GM23338 (cell line): ENCODE measurements around the gene ZBTB7C. TPM values are rescaled to one million over a fixed set of nuclear protein-coding genes. Genes with fewer than 3 reads are reported as not detected.

Experiments used
- ATAC-seq: fragments of 200-7000 bp; cut with Tn5 transposase; 3 replicates; pipeline ENCODE4 v1.9.1; 2020
- DNase-seq: peaks from one replicate; pipeline ENCODE4 v3.0.0-alpha.2; 2015; ENCODE audit warnings: low spot score
- H2AFZ ChIP-seq: fragments of 200-600 bp; sonication (generic); 2 replicates; pipeline ENCODE4 v1.8.0; 2016; ENCODE audit warnings: antibody characterized with exemption, mild to moderate bottlenecking, moderate library complexity
- H3F3A ChIP-seq: fragments of 200-600 bp; sonication (generic); replicated peaks from 2 replicates; pipeline ENCODE4 v1.8.0; 2017; ENCODE audit warnings: antibody characterized with exemption, mixed run types, low read depth
- H3K27ac ChIP-seq: fragments of 200-600 bp; sonication (generic); 2 replicates; pipeline ENCODE4 v1.6.1; 2016; ENCODE audit warnings: low read depth
- H3K27me3 ChIP-seq: fragments of 200-600 bp; sonication (generic); 2 replicates; pipeline ENCODE4 v1.8.0; 2016; ENCODE audit warnings: mild to moderate bottlenecking, mixed run types, moderate library complexity; ENCODE audit not compliant: insufficient read depth
- H3K36me3 ChIP-seq: fragments of 200-600 bp; sonication (generic); 2 replicates; pipeline ENCODE4 v1.8.0; 2016; ENCODE audit warnings: mild to moderate bottlenecking; ENCODE audit not compliant: insufficient read depth
- H3K4me1 ChIP-seq: fragments of 200-600 bp; sonication (generic); 2 replicates; pipeline ENCODE4 v1.8.0; 2016; ENCODE audit warnings: mild to moderate bottlenecking, moderate library complexity; ENCODE audit not compliant: insufficient read depth
- H3K4me2 ChIP-seq: fragments of 200-600 bp; sonication (generic); 2 replicates; pipeline ENCODE4 v1.7.1; 2017; ENCODE audit warnings: mixed run types
- H3K4me3 ChIP-seq: fragments of 200-600 bp; sonication (generic); 2 replicates; pipeline ENCODE4 v1.6.1; 2016; ENCODE audit warnings: mixed run types
- H3K79me2 ChIP-seq: fragments of 200-600 bp; sonication (generic); replicated peaks from 2 replicates; pipeline ENCODE4 v1.8.0; 2017; ENCODE audit warnings: mild to moderate bottlenecking; ENCODE audit not compliant: insufficient read depth
- H3K9me2 ChIP-seq: fragments of 200-600 bp; sonication (generic); 2 replicates; pipeline ENCODE4 v1.8.0; 2017; ENCODE audit not compliant: insufficient read depth
- H4K20me1 ChIP-seq: fragments of 200-600 bp; sonication (generic); replicated peaks from 2 replicates; pipeline ENCODE4 v1.8.0; 2017; ENCODE audit warnings: mild to moderate bottlenecking; ENCODE audit not compliant: insufficient read depth
- H3K27ac Mint-ChIP-seq: 2 replicates; pipeline ENCODE4 v1.8.0; 2020; ENCODE audit warnings: inconsistent platforms, mild to moderate bottlenecking, moderate library complexity, mixed read lengths
- H3K27me3 Mint-ChIP-seq: 3 replicates; pipeline ENCODE4 v1.8.0; 2022; ENCODE audit warnings: low read depth, mild to moderate bottlenecking, moderate library complexity, mixed read lengths, inconsistent platforms; ENCODE audit not compliant: insufficient read depth, poor library complexity
- H3K36me3 Mint-ChIP-seq: 3 replicates; pipeline ENCODE4 v1.8.0; 2021; ENCODE audit warnings: low read depth, mild to moderate bottlenecking, inconsistent platforms, moderate library complexity, mixed read lengths
- H3K4me1 Mint-ChIP-seq: 3 replicates; pipeline ENCODE4 v1.8.0; 2020; ENCODE audit warnings: mild to moderate bottlenecking, inconsistent platforms, mixed read lengths
- H3K4me3 Mint-ChIP-seq: 3 replicates; pipeline ENCODE4 v1.8.0; 2021; ENCODE audit warnings: moderate library complexity, mild to moderate bottlenecking, inconsistent platforms, mixed read lengths
- H3K9me3 Mint-ChIP-seq: 3 replicates; pipeline ENCODE4 v1.8.0; 2020; ENCODE audit warnings: moderate library complexity, mild to moderate bottlenecking, inconsistent platforms, mixed read lengths
- CREB1 ChIP-seq: fragments of 250-450 bp; sonication (Bioruptor Pico); IDR thresholded peaks from 2 replicates; pipeline ENCODE4 v1.5.0; 2020; ENCODE audit warnings: low read depth, mild to moderate bottlenecking, moderate library complexity
- EZH2 ChIP-seq: fragments of 200-600 bp; sonication (generic); IDR thresholded peaks from one replicate; pipeline ENCODE4 v1.8.0; 2017; ENCODE audit warnings: antibody characterized with exemption, mild to moderate bottlenecking, low read depth; ENCODE audit not compliant: unreplicated experiment
- EZH2phosphoT487 ChIP-seq: fragments of 200-600 bp; sonication (generic); IDR thresholded peaks from one replicate; pipeline ENCODE4 v1.8.1; 2018; ENCODE audit warnings: antibody characterized with exemption; ENCODE audit not compliant: unreplicated experiment
- JUNB ChIP-seq: IDR thresholded peaks from one replicate; pipeline ENCODE4 v1.6.1; 2016; ENCODE audit warnings: antibody characterized with exemption; ENCODE audit not compliant: unreplicated experiment
- NANOG ChIP-seq: IDR thresholded peaks from 2 replicates; pipeline ENCODE4 v1.6.1; 2016; ENCODE audit warnings: antibody characterized with exemption, borderline replicate concordance
- POLR2AphosphoS5 ChIP-seq: IDR thresholded peaks from 2 replicates; pipeline ENCODE4 v1.6.1; 2016; ENCODE audit warnings: antibody characterized with exemption, low read depth
- STAT1 ChIP-seq: IDR thresholded peaks from one replicate; pipeline ENCODE4 v1.6.1; 2016; ENCODE audit warnings: antibody characterized with exemption; ENCODE audit not compliant: unreplicated experiment
- ZNF114 ChIP-seq: fragments of 250-450 bp; sonication (Bioruptor Pico); IDR thresholded peaks from 2 replicates; pipeline ENCODE4 v1.5.0; 2020; ENCODE audit warnings: mild to moderate bottlenecking, moderate library complexity
- ZNF331 ChIP-seq: fragments of 250-450 bp; sonication (Bioruptor Pico); IDR thresholded peaks from 2 replicates; pipeline ENCODE4 v1.5.0; 2020; ENCODE audit warnings: low read depth, mild to moderate bottlenecking, moderate library complexity
- polyA plus RNA-seq: library from polyadenylated mRNA; unstranded; fragments of >200 nt; fragmentation: Nextera tagmentation; extraction: Ambion mirVana; gene quantifications from 2 replicates; pipeline ENCODE4 v1.2.1, GENCODE V29; 2016
- total RNA-seq: library from RNA; depleted of rRNA; stranded (reverse); fragments of >200 nt; shearing (Covaris generic); gene quantifications from 2 replicates; pipeline ENCODE4 v1.2.3, GENCODE V29; 2014
- TF ChIP-seq, protein P1 (sequence below): fragments of 250-450 bp; sonication (Bioruptor Pico); IDR thresholded peaks from 2 replicates; pipeline ENCODE4 v1.5.0; 2020; ENCODE audit warnings: mild to moderate bottlenecking, moderate library complexity
- TF ChIP-seq, protein P2 (sequence below): IDR thresholded peaks from one replicate; pipeline ENCODE4 v1.6.1; 2018; ENCODE audit warnings: antibody characterized with exemption; ENCODE audit not compliant: unreplicated experiment
- TF ChIP-seq, protein P3 (sequence below): IDR thresholded peaks from 2 replicates; pipeline ENCODE4 v1.6.1; 2016; ENCODE audit warnings: antibody characterized with exemption
- TF ChIP-seq, protein P4 (sequence below), 2 experiments: fragments of 200-600 bp in 1 of 2; sonication (generic) in 1 of 2; conservative IDR thresholded peaks; 2 replicates each; pipeline versions ENCODE4 v1.5.1 to v1.6.1; 2016 to 2017; ENCODE audit warnings: antibody characterized with exemption in 2 of 2, low read depth in 2 of 2, mild to moderate bottlenecking in 2 of 2, moderate library complexity in 1 of 2

ZBTB7C gene
- total and polyA plus RNA-seq, 2 experiments from 2014 or later = 0.03 to 0.14 TPM

DNA sequence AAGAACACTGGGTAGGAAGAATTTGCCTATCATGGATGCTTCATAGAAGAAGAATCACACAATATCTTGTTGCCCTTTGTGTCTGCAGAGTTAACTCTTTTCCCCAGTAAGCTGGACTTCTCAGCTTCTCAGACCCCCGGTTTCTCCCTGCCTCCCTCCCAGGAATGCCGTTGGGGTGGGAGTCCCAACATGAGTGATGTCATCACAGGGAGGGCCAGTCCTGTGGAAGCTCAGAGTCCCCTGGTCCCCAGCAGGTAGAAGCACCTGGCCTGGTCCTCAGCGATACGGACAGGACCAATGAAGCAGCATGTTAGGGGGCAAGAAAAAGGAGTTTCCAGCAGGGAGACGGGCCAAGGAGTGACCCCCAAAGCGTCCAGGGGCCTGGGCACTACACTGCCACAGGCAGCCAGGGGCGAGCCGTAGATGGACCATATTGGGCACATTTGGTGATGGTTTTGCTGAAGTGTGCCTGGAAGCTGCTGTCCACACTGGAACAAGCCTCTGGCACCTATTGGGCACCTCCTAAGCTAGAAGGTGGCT, 242.8 kb downstream of the ZBTB7C start:
- no peaks in the 10 kb centered on the region for H3K36me3 ChIP-seq
- peaks cover under 1% of the 10 kb centered on the region for H3K27me3 Mint-ChIP-seq
- H3K4me3 Mint-ChIP-seq = no peak overlapping the region
- no peak overlapping the region for H3K4me2 ChIP-seq
- peaks cover 6% of the 10 kb centered on the region; the same call in 1 of the 2 replicates for H3K27me3 ChIP-seq
- DNase-seq = no peak
- no peak overlapping the region for H2AFZ ChIP-seq
- H3K4me1 Mint-ChIP-seq = peaks cover 21% of the 10 kb centered on the region
- no peak overlapping the region for H3K4me3 ChIP-seq
- TF ChIP-seq CREB1 (CRISPR knock-in tag) (no peak), ZNF331 (CRISPR knock-in tag) (no peak), POLR2AphosphoS5 (no peak), JUNB (no peak), ZNF114 (CRISPR knock-in tag) (no peak), STAT1 (no peak), EZH2phosphoT487 (no peak), EZH2 (no peak), NANOG (no peak)
- TF ChIP-seq, protein P1, sequence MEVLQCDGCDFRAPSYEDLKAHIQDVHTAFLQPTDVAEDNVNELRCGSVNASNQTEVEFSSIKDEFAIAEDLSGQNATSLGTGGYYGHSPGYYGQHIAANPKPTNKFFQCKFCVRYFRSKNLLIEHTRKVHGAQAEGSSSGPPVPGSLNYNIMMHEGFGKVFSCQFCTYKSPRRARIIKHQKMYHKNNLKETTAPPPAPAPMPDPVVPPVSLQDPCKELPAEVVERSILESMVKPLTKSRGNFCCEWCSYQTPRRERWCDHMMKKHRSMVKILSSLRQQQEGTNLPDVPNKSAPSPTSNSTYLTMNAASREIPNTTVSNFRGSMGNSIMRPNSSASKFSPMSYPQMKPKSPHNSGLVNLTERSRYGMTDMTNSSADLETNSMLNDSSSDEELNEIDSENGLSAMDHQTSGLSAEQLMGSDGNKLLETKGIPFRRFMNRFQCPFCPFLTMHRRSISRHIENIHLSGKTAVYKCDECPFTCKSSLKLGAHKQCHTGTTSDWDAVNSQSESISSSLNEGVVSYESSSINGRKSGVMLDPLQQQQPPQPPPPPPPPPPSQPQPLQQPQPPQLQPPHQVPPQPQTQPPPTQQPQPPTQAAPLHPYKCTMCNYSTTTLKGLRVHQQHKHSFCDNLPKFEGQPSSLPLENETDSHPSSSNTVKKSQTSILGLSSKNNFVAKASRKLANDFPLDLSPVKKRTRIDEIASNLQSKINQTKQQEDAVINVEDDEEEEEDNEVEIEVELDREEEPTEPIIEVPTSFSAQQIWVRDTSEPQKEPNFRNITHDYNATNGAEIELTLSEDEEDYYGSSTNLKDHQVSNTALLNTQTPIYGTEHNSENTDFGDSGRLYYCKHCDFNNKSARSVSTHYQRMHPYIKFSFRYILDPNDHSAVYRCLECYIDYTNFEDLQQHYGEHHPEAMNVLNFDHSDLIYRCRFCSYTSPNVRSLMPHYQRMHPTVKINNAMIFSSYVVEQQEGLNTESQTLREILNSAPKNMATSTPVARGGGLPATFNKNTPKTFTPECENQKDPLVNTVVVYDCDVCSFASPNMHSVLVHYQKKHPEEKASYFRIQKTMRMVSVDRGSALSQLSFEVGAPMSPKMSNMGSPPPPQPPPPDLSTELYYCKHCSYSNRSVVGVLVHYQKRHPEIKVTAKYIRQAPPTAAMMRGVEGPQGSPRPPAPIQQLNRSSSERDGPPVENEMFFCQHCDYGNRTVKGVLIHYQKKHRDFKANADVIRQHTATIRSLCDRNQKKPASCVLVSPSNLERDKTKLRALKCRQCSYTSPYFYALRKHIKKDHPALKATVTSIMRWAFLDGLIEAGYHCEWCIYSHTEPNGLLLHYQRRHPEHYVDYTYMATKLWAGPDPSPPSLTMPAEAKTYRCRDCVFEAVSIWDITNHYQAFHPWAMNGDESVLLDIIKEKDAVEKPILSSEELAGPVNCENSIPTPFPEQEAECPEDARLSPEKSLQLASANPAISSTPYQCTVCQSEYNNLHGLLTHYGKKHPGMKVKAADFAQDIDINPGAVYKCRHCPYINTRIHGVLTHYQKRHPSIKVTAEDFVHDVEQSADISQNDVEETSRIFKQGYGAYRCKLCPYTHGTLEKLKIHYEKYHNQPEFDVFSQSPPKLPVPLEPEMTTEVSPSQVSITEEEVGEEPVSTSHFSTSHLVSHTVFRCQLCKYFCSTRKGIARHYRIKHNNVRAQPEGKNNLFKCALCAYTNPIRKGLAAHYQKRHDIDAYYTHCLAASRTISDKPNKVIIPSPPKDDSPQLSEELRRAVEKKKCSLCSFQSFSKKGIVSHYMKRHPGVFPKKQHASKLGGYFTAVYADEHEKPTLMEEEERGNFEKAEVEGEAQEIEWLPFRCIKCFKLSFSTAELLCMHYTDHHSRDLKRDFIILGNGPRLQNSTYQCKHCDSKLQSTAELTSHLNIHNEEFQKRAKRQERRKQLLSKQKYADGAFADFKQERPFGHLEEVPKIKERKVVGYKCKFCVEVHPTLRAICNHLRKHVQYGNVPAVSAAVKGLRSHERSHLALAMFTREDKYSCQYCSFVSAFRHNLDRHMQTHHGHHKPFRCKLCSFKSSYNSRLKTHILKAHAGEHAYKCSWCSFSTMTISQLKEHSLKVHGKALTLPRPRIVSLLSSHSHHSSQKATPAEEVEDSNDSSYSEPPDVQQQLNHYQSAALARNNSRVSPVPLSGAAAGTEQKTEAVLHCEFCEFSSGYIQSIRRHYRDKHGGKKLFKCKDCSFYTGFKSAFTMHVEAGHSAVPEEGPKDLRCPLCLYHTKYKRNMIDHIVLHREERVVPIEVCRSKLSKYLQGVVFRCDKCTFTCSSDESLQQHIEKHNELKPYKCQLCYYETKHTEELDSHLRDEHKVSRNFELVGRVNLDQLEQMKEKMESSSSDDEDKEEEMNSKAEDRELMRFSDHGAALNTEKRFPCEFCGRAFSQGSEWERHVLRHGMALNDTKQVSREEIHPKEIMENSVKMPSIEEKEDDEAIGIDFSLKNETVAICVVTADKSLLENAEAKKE = no peak
- TF ChIP-seq, protein P2, sequence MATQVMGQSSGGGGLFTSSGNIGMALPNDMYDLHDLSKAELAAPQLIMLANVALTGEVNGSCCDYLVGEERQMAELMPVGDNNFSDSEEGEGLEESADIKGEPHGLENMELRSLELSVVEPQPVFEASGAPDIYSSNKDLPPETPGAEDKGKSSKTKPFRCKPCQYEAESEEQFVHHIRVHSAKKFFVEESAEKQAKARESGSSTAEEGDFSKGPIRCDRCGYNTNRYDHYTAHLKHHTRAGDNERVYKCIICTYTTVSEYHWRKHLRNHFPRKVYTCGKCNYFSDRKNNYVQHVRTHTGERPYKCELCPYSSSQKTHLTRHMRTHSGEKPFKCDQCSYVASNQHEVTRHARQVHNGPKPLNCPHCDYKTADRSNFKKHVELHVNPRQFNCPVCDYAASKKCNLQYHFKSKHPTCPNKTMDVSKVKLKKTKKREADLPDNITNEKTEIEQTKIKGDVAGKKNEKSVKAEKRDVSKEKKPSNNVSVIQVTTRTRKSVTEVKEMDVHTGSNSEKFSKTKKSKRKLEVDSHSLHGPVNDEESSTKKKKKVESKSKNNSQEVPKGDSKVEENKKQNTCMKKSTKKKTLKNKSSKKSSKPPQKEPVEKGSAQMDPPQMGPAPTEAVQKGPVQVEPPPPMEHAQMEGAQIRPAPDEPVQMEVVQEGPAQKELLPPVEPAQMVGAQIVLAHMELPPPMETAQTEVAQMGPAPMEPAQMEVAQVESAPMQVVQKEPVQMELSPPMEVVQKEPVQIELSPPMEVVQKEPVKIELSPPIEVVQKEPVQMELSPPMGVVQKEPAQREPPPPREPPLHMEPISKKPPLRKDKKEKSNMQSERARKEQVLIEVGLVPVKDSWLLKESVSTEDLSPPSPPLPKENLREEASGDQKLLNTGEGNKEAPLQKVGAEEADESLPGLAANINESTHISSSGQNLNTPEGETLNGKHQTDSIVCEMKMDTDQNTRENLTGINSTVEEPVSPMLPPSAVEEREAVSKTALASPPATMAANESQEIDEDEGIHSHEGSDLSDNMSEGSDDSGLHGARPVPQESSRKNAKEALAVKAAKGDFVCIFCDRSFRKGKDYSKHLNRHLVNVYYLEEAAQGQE = no peak
- TF ChIP-seq, protein P3, sequence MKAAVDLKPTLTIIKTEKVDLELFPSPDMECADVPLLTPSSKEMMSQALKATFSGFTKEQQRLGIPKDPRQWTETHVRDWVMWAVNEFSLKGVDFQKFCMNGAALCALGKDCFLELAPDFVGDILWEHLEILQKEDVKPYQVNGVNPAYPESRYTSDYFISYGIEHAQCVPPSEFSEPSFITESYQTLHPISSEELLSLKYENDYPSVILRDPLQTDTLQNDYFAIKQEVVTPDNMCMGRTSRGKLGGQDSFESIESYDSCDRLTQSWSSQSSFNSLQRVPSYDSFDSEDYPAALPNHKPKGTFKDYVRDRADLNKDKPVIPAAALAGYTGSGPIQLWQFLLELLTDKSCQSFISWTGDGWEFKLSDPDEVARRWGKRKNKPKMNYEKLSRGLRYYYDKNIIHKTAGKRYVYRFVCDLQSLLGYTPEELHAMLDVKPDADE = no peak
- TF ChIP-seq, protein P4, sequence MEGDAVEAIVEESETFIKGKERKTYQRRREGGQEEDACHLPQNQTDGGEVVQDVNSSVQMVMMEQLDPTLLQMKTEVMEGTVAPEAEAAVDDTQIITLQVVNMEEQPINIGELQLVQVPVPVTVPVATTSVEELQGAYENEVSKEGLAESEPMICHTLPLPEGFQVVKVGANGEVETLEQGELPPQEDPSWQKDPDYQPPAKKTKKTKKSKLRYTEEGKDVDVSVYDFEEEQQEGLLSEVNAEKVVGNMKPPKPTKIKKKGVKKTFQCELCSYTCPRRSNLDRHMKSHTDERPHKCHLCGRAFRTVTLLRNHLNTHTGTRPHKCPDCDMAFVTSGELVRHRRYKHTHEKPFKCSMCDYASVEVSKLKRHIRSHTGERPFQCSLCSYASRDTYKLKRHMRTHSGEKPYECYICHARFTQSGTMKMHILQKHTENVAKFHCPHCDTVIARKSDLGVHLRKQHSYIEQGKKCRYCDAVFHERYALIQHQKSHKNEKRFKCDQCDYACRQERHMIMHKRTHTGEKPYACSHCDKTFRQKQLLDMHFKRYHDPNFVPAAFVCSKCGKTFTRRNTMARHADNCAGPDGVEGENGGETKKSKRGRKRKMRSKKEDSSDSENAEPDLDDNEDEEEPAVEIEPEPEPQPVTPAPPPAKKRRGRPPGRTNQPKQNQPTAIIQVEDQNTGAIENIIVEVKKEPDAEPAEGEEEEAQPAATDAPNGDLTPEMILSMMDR (conservative IDR thresholded peaks at IDR 0.05; ENCODE audit: low read depth in 2 of 2) = no peak
- H3K27ac ChIP-seq = no peak overlapping the region
- no peaks in the 10 kb centered on the region for H3K9me3 Mint-ChIP-seq
- H3F3A ChIP-seq = no peaks in the 10 kb centered on the region
- no peaks in the 10 kb centered on the region for H3K79me2 ChIP-seq
- H3K36me3 Mint-ChIP-seq = no peaks in the 10 kb centered on the region
- ATAC-seq = no peak
- H3K9me2 ChIP-seq = no peaks in the 10 kb centered on the region
- H3K27ac Mint-ChIP-seq = no peak overlapping the region
- no peaks in the 10 kb centered on the region for H4K20me1 ChIP-seq
- H3K4me1 ChIP-seq = peaks cover 10% of the 10 kb centered on the region
